Cardiac fibroblast (primary cell): Measurements from ENCODE around the gene CHPF2.

Experiments used
- DNase-seq, 2 donors: peaks; one replicate each; pipeline versions ENCODE4 v3.0.0 to v3.0.0-alpha.2; 2010; ENCODE audit warnings: low read depth in 2 of 2
- H3K4me3 ChIP-seq, 2 donors: replicated peaks in 1 of 2; 1 replicate in 1 of 2; 2 replicates in 1 of 2; pipeline ENCODE4 v1.5.1; 2011; ENCODE audit warnings: low read depth in 2 of 2, low read length in 2 of 2, mild to moderate bottlenecking in 2 of 2, moderate library complexity in 1 of 2
- TF ChIP-seq, protein P1 (sequence below): IDR thresholded peaks from one replicate; pipeline ENCODE4 v1.5.1; 2011; ENCODE audit warnings: low read depth, mild to moderate bottlenecking, low read length, inconsistent platforms

The CHPF2 gene

DNA sequence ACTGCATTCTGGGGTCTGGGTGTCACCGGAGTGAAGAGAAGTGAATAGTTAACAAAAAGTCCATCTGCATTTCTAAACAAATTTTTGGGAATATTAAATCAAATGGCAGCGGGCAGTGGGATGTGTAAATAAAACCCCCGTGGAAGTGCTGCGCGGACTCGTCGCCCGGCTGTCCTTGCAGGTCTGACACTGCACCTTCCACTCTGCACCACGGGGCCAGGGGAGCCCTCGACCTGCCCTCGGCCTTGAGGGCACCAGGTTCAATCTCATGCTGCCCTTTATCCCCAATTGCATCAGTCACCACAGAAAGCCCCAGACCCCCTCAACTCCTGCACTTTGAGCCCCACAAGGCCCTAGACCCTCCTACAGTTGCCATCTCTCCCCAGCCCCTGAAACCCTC is 22.6 kb downstream of the CHPF2 start:
- TF ChIP-seq, protein P1, sequence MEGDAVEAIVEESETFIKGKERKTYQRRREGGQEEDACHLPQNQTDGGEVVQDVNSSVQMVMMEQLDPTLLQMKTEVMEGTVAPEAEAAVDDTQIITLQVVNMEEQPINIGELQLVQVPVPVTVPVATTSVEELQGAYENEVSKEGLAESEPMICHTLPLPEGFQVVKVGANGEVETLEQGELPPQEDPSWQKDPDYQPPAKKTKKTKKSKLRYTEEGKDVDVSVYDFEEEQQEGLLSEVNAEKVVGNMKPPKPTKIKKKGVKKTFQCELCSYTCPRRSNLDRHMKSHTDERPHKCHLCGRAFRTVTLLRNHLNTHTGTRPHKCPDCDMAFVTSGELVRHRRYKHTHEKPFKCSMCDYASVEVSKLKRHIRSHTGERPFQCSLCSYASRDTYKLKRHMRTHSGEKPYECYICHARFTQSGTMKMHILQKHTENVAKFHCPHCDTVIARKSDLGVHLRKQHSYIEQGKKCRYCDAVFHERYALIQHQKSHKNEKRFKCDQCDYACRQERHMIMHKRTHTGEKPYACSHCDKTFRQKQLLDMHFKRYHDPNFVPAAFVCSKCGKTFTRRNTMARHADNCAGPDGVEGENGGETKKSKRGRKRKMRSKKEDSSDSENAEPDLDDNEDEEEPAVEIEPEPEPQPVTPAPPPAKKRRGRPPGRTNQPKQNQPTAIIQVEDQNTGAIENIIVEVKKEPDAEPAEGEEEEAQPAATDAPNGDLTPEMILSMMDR: no peak
- H3K4me3 ChIP-seq: no peak overlapping the region
- DNase-seq: no peak

DNA sequence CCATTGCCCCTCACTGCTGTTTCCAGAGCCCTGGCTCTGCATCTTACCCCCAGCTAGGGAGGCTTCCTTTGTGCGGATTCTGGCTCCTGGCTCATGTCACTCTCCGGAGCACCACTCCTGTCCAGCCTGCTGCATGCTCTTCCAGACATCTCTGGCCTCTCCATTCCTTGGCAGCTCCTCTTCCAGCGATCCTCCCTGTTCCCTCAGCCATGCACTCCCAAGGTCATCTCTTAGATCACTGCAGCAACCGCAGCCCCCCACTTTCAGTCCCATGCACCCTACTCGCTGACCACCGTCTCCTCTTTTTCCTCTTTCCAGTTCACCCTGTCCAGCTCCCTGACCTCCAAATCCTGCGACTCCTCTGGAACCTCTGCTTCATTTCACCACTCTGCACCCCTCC is 23.1 kb downstream of the CHPF2 start:
- no peak for DNase-seq
- TF ChIP-seq, protein P1: no peak
- H3K4me3 ChIP-seq: no peak overlapping the region

- TF ChIP-seq, protein P1: no peak
Measured at GRCh38 chr7:151256410-151257045, 24.2 kb downstream of the CHPF2 start.

GRCh38 chr7:151257990-151258389 is 25.7 kb downstream of the CHPF2 start:
- no peak overlapping the region for H3K4me3 ChIP-seq
- no peak for DNase-seq
- TF ChIP-seq, protein P1: no peak

More at GRCh38 chr7:151256410-151257045, 24.2 kb downstream of the CHPF2 start:
- peak in 1 of 2 donors; percentile 22 for DNase-seq
- H3K4me3 ChIP-seq: no peak overlapping the region

GRCh38 chr7:151260471-151260870 is 28.2 kb downstream of the CHPF2 start:
- no peak overlapping the region for H3K4me3 ChIP-seq
- no peak for DNase-seq
- TF ChIP-seq, protein P1: no peak

DNA sequence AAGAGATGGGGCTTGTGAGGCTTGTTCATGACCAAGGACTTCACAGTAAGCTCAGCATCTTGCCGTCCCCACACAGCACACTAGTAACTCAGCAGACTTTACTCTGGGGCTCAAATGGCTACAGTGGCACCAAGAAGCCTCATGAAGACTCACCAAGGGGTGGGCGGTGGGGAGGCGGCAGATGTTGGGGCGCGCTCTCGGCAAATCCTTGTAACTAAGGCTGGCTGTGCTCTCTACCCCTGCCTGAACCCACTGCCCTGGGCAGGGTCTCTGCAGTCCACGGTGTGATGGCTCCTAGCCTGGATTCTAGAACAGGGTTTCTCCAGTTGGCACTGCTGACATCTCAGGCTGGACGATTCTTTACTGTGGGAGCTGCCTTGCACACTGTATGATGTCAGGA is 28.6 kb downstream of the CHPF2 start:
- no peak overlapping the region for H3K4me3 ChIP-seq

More for the DNA sequence above, 28.6 kb downstream of the CHPF2 start:
- TF ChIP-seq, protein P1: no peak
- no peak for DNase-seq
